Renal cortex interstitium (tissue), 11 donors: Measurements from ENCODE around the gene ERCC4. TPM values are rescaled to one million over a fixed set of nuclear protein-coding genes. Genes with fewer than 3 reads are reported as not detected.

Experiments used
- DNase-seq, 11 donors: peaks; one replicate each; pipeline ENCODE4 v3.0.0-alpha.2; 2013; ENCODE audit warnings: low read depth in 9 of 11, low spot score in 4 of 11; ENCODE audit errors: extremely low read depth in 1 of 11
- polyA plus RNA-seq, 3 donors: library from polyadenylated mRNA; unstranded; fragments of 120-200 nt; gene quantifications; one replicate each; pipeline ENCODE4 v1.2.1, GENCODE V29; 2013; ENCODE audit not compliant: insufficient read length in 3 of 3

Gene ERCC4
- polyA plus RNA-seq, 3 donors, result 15.7 to 18.2 (median 17.9) TPM

- DNase-seq, result no peak
Measured at GRCh38 chr16:13936596-13937081, 16.7 kb downstream of the ERCC4 start.

- DNase-seq, result no peak
Measured at GRCh38 chr16:13937411-13937810, 17.5 kb downstream of the ERCC4 start.

GRCh38 chr16:13938480-13938879, 18.5 kb downstream of the ERCC4 start:
- no peak for DNase-seq

GRCh38 chr16:13939821-13940220, 19.9 kb downstream of the ERCC4 start:
- no peak for DNase-seq

GRCh38 chr16:13940397-13940933, 20.5 kb downstream of the ERCC4 start:
- DNase-seq, result no peak

GRCh38 chr16:13944816-13945215, 24.9 kb downstream of the ERCC4 start:
- no peak for DNase-seq

- DNase-seq, result no peak
Measured at GRCh38 chr16:13945744-13946485, 26.0 kb downstream of the ERCC4 start.

- no peak for DNase-seq
Measured at GRCh38 chr16:13948086-13948485, 28.1 kb downstream of the ERCC4 start.

- DNase-seq, result no peak
Measured at GRCh38 chr16:13950821-13951547, 31.0 kb downstream of the ERCC4 start.

GRCh38 chr16:13951611-13952010, 31.7 kb downstream of the ERCC4 start:
- DNase-seq, result peak in 1 of 11 donors; percentile 21

GRCh38 chr16:13953501-13953900, 33.5 kb downstream of the ERCC4 start:
- DNase-seq, result no peak

- no peak for DNase-seq
Measured at GRCh38 chr16:13956635-13957196, 36.8 kb downstream of the ERCC4 start.

GRCh38 chr16:13957197-13958078, 37.5 kb downstream of the ERCC4 start:
- peak; percentile 46 to 81 (median 61) for DNase-seq

- no peak for DNase-seq
Measured at GRCh38 chr16:13958474-13958873, 38.5 kb downstream of the ERCC4 start.

GRCh38 chr16:13959626-13960025, 39.7 kb downstream of the ERCC4 start:
- DNase-seq, result no peak

GRCh38 chr16:13961099-13961811, 41.3 kb downstream of the ERCC4 start:
- DNase-seq, result peak in 7 of 11 donors; percentile 39 to 65 (median 52)

- DNase-seq, result no peak
Measured at GRCh38 chr16:13962232-13962631, 42.3 kb downstream of the ERCC4 start.

GRCh38 chr16:13968835-13969234, 48.9 kb downstream of the ERCC4 start:
- DNase-seq, result no peak
